ENCODE data around the gene NOP14. TPM values are rescaled to one million over a fixed set of nuclear protein-coding genes. Genes with fewer than 3 reads are reported as not detected.
A peak's percentile ranks its signal among the peaks of the same experiment; 100 is the strongest.

The NOP14 gene
- total RNA-seq, 1 donor from 2014 or later: 35.3 TPM

DNA sequence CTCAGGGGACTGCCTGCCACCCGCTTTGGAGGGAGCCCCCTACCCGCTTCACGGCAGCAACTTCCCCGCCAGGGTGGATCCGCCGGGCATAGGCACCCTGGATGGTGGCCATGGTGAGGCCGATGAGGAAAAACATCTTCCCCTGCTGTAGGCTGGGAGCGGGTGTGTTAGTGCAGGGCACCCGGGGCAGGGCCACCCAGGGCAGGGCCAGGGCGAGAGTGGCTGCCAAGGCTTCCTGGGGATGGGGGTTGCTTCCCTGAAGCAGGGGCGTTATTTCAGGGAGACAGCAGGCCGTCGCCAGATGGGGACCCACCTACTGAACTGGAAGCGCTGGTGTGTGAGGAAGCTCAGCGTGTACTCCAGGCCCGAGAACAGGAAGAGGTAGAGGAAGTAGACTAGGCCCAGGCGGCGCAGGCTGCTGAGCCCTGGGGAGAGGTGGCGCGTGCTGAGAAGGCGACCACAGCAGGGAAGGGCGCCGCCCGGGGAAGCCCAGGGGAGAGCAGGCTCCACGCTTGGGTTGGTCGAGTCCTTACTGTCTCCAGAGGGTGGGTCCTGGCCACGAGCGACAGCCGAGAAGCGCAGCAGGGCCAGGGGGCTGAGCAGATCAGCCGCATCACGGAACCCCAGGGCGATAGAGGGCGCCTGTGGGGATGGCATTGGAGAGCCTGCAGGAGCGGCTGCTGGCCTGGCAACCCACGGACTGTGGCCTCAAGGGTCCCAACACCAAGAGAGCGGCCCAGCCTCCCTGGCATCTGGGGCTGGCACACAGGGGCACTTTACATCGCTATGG, 31.5 kb downstream of the NOP14 start:
- no peak for FAIRE-seq
- peaks cover 13% of the 10 kb centered on the region for H3K36me3 ChIP-seq (ENCODE audit: insufficient read depth, low read length)

DNA sequence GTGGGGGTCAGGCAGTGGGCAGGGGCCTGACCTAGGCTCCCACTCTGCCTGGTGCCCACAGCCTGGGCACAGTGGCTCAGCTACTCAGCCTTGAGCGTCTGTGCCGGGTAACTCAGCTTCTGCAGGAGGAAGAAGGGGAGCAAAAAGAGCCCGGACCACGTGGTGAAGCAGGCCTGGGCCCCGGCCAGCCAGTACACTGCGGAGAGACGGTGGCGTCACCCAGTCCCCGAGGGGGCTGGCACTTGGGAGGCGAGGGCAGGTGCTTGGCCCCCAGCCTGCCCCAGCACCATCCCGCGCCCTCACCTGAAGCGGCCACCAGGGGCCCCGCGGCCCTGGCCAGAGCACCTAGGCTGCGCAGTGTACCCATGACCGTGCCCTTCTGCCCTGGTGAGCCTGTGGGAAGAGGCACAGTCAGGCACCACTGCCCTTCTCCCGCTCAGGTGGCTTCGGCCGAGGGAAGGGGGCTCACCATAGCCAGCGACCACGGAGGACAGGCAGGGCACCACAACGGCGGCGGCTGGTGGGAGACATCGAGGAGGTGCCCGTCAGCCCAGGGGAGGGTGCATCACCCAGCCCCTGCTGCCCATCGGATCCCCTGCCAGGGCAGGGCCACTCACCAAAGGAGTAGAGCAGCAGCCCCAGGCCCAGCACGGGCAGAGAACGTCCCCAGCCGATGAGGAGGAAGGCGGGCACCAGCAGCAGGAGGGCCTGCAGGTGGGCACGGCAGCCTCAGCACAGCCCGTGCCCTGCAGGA, 32.3 kb downstream of the NOP14 start:
- H3K4me1 ChIP-seq (ENCODE audit: insufficient read depth, low read length): peaks cover 26% of the 10 kb centered on the region
- Mint-ChIP-seq H3K27ac (ENCODE audit: unreplicated experiment) (no peak overlapping the region), H3K4me3 (ENCODE audit: unreplicated experiment) (no peak overlapping the region), H3K36me3 (ENCODE audit: low read depth, unreplicated experiment) (peaks cover 15% of the 10 kb centered on the region), H3K9me3 (ENCODE audit: unreplicated experiment) (no peaks in the 10 kb centered on the region), H3K4me1 (ENCODE audit: low read depth, unreplicated experiment) (peaks cover 10% of the 10 kb centered on the region), H3K27me3 (ENCODE audit: low read depth, unreplicated experiment) (no peaks in the 10 kb centered on the region)
- peaks cover 13% of the 10 kb centered on the region for H3K36me3 ChIP-seq (ENCODE audit: insufficient read depth, low read length)
- no peaks in the 10 kb centered on the region for H3K9me3 ChIP-seq (ENCODE audit: insufficient read depth, low read depth, low read length)
- no peak overlapping the region for H3K4me2 ChIP-seq (ENCODE audit: low read length)
- H4K20me1 ChIP-seq (ENCODE audit: insufficient read depth, low read length): peaks cover 50% of the 10 kb centered on the region
- TF ChIP-seq EZH2 (IDR thresholded peaks at IDR 0.05; ENCODE audit: insufficient read depth, low read length): no peak
- TF ChIP-seq, protein P1, sequence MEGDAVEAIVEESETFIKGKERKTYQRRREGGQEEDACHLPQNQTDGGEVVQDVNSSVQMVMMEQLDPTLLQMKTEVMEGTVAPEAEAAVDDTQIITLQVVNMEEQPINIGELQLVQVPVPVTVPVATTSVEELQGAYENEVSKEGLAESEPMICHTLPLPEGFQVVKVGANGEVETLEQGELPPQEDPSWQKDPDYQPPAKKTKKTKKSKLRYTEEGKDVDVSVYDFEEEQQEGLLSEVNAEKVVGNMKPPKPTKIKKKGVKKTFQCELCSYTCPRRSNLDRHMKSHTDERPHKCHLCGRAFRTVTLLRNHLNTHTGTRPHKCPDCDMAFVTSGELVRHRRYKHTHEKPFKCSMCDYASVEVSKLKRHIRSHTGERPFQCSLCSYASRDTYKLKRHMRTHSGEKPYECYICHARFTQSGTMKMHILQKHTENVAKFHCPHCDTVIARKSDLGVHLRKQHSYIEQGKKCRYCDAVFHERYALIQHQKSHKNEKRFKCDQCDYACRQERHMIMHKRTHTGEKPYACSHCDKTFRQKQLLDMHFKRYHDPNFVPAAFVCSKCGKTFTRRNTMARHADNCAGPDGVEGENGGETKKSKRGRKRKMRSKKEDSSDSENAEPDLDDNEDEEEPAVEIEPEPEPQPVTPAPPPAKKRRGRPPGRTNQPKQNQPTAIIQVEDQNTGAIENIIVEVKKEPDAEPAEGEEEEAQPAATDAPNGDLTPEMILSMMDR (IDR thresholded peaks at IDR 0.05; ENCODE audit: insufficient read depth, low read depth, low read length): no peak
- FAIRE-seq (no peak), DNase-seq (ENCODE audit: low read depth) (no peak)
- no peak overlapping the region for H2AFZ ChIP-seq (ENCODE audit: low read depth, low read length)
- peaks cover 50% of the 10 kb centered on the region for H3K79me2 ChIP-seq (ENCODE audit: insufficient read depth, low read length)
- no peak overlapping the region for H3K4me3 ChIP-seq (ENCODE audit: insufficient read depth, low read depth, low read length)
- H3K9ac ChIP-seq (ENCODE audit: low read length): no peak overlapping the region
- H3K27ac ChIP-seq (ENCODE audit: low read depth, low read length): no peak overlapping the region
- H3K27me3 ChIP-seq (ENCODE audit: insufficient read depth, low read length): no peaks in the 10 kb centered on the region

More for the DNA sequence above, 31.5 kb downstream of the NOP14 start:
- Mint-ChIP-seq H3K27me3 (ENCODE audit: low read depth, unreplicated experiment) (no peaks in the 10 kb centered on the region), H3K27ac (ENCODE audit: unreplicated experiment) (peak overlapping the region; percentile 58), H3K4me3 (ENCODE audit: unreplicated experiment) (no peak overlapping the region), H3K9me3 (ENCODE audit: unreplicated experiment) (no peaks in the 10 kb centered on the region), H3K4me1 (ENCODE audit: low read depth, unreplicated experiment) (peaks cover 18% of the 10 kb centered on the region), H3K36me3 (ENCODE audit: low read depth, unreplicated experiment) (peaks cover 11% of the 10 kb centered on the region)
- Histone ChIP-seq H2AFZ (ENCODE audit: low read depth, low read length) (no peak overlapping the region), H3K4me3 (ENCODE audit: insufficient read depth, low read depth, low read length) (no peak overlapping the region), H3K27ac (ENCODE audit: low read depth, low read length) (no peak overlapping the region), H3K4me1 (ENCODE audit: insufficient read depth, low read length) (peaks cover 34% of the 10 kb centered on the region), H3K79me2 (ENCODE audit: insufficient read depth, low read length) (peaks cover 46% of the 10 kb centered on the region), H3K27me3 (ENCODE audit: insufficient read depth, low read length) (no peaks in the 10 kb centered on the region), H3K9ac (ENCODE audit: low read length) (no peak overlapping the region), H3K4me2 (ENCODE audit: low read length) (no peak overlapping the region), H4K20me1 (ENCODE audit: insufficient read depth, low read length) (peaks cover 58% of the 10 kb centered on the region), H3K9me3 (ENCODE audit: insufficient read depth, low read depth, low read length) (no peaks in the 10 kb centered on the region)
- TF ChIP-seq, protein P1 (IDR thresholded peaks at IDR 0.05; ENCODE audit: insufficient read depth, low read depth, low read length): no peak
- no peak for TF ChIP-seq EZH2 (IDR thresholded peaks at IDR 0.05; ENCODE audit: insufficient read depth, low read length)
- no peak for DNase-seq (ENCODE audit: low read depth)
